ENCODE measurements around the gene MORC1.

Gene MORC1

DNA sequence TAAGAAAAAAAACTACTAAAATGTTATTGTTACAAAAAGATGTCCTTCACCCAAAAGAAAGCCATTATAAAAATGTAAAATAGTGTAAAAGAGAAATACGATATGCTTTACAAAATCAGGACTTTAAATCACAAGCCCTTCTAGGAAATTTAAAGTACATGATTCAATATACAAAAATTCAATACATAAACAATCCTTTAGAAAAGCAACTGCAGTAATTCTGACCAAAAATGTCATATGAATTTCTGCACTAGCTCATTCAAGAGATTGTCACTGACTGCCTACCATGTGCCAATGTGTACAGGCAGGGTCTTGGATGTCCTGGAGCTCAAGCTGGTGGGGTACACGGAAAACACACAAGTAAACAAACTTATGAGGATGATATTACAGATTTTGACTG lies 2.5 kb downstream of the MORC1 start:
- Histone ChIP-seq H3K9me3 (ENCODE audit: control insufficient read depth, low read length) (no peaks in the 10 kb centered on the region), H3K36me3 (ENCODE audit: control insufficient read depth in 1 of 2, insufficient read depth in 2 of 2, low read depth in 1 of 2, low read length in 2 of 2) (no peaks in the 10 kb centered on the region), H3K4me1 (ENCODE audit: control insufficient read depth, insufficient read depth, low read depth, low read length) (no peaks in the 10 kb centered on the region), H3K27me3 (ENCODE audit: control insufficient read depth in 1 of 2, insufficient read depth in 1 of 2, low read length in 2 of 2) (no peaks in the 10 kb centered on the region), H3K27ac (ENCODE audit: low read length, poor library complexity, severe bottlenecking) (no peak overlapping the region), H3K4me2 (ENCODE audit: low read length, poor library complexity, severe bottlenecking) (no peak overlapping the region), H3K79me1 (replicated peaks; ENCODE audit: low read length, poor library complexity, severe bottlenecking) (no peaks in the 10 kb centered on the region), H3K18ac (ENCODE audit: low read depth in 1 of 2, low read length in 2 of 2) (no peak overlapping the region), H3K14ac (ENCODE audit: low read length in 2 of 2) (no peak overlapping the region), H2BK12ac (ENCODE audit: low read length in 2 of 2) (no peak overlapping the region), H4K91ac (ENCODE audit: low read length) (no peak overlapping the region), H3K4me3 (ENCODE audit: insufficient read depth in 1 of 2, low read depth in 1 of 2, low read length in 2 of 2) (no peak overlapping the region), H3K9ac (ENCODE audit: low read length) (no peak overlapping the region), H2BK5ac (ENCODE audit: low read depth, low read length, poor library complexity, severe bottlenecking) (no peak overlapping the region), H2AFZ (ENCODE audit: low read depth, low read length) (no peak overlapping the region), H3K4ac (ENCODE audit: low read depth in 1 of 2, low read length in 2 of 2) (no peak overlapping the region), H2BK15ac (ENCODE audit: low read depth, poor library complexity, severe bottlenecking) (no peak overlapping the region), H4K8ac (ENCODE audit: low read length) (no peak overlapping the region), H2AK5ac (ENCODE audit: low read length, severe bottlenecking) (no peak overlapping the region), H3K23ac (ENCODE audit: low read length in 2 of 2) (no peak overlapping the region), H2BK120ac (ENCODE audit: low read depth, low read length) (no peak overlapping the region)
- DNase-seq: peak; percentile 38
- WGBS: 63% methylated on average over 1 of the region's 2 CpGs

DNA sequence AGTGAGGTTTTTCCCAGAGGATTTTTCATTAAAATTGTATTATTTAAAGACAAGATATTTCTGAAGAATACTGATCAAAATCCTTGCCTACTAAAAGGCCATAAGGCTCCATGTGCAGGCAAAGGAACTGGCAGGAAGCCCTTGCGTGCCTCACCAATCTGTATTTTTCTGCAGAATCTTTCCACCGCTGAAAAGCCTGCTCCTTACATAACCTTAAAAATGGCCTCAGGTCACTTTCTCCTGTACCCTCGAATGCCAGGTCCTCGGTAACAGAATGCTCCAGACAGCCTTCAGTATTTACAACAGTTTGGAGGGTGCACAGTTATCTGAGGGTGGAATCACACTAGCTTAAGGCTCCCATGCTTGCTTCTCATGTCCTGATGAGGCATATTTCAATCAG lies 3.2 kb downstream of the MORC1 start:
- Histone ChIP-seq H2BK120ac (ENCODE audit: low read depth, low read length) (no peak overlapping the region), H3K4ac (ENCODE audit: low read depth in 1 of 2, low read length in 2 of 2) (no peak overlapping the region), H2BK15ac (ENCODE audit: low read depth, poor library complexity, severe bottlenecking) (no peak overlapping the region), H3K18ac (ENCODE audit: low read depth in 1 of 2, low read length in 2 of 2) (peak overlapping the region in 1 of 2 experiments; percentile 62), H3K9me3 (ENCODE audit: control insufficient read depth, low read length) (no peaks in the 10 kb centered on the region), H3K4me1 (ENCODE audit: control insufficient read depth, insufficient read depth, low read depth, low read length) (no peaks in the 10 kb centered on the region), H3K36me3 (ENCODE audit: control insufficient read depth in 1 of 2, insufficient read depth in 2 of 2, low read depth in 1 of 2, low read length in 2 of 2) (no peaks in the 10 kb centered on the region), H2AK5ac (ENCODE audit: low read length, severe bottlenecking) (no peak overlapping the region), H3K27me3 (ENCODE audit: control insufficient read depth in 1 of 2, insufficient read depth in 1 of 2, low read length in 2 of 2) (no peaks in the 10 kb centered on the region), H2AFZ (ENCODE audit: low read depth, low read length) (no peak overlapping the region), H3K79me1 (replicated peaks; ENCODE audit: low read length, poor library complexity, severe bottlenecking) (no peaks in the 10 kb centered on the region), H3K23ac (ENCODE audit: low read length in 2 of 2) (no peak overlapping the region), H4K91ac (ENCODE audit: low read length) (no peak overlapping the region), H3K4me2 (ENCODE audit: low read length, poor library complexity, severe bottlenecking) (no peak overlapping the region), H2BK12ac (ENCODE audit: low read length in 2 of 2) (no peak overlapping the region), H3K27ac (ENCODE audit: low read length, poor library complexity, severe bottlenecking) (no peak overlapping the region), H2BK5ac (ENCODE audit: low read depth, low read length, poor library complexity, severe bottlenecking) (no peak overlapping the region), H3K4me3 (ENCODE audit: insufficient read depth in 1 of 2, low read depth in 1 of 2, low read length in 2 of 2) (no peak overlapping the region), H3K14ac (ENCODE audit: low read length in 2 of 2) (peak overlapping the region in 1 of 2 experiments; percentile 60), H4K8ac (ENCODE audit: low read length) (no peak overlapping the region), H3K9ac (ENCODE audit: low read length) (no peak overlapping the region)
- DNase-seq: no peak
- 97% methylated on average over 4 of the region's 4 CpGs for WGBS

GRCh38 chr3:109112946-109113760 lies 4.8 kb downstream of the MORC1 start:
- Histone ChIP-seq H2BK5ac (ENCODE audit: low read depth, low read length, poor library complexity, severe bottlenecking) (no peak overlapping the region), H3K79me1 (replicated peaks; ENCODE audit: low read length, poor library complexity, severe bottlenecking) (no peaks in the 10 kb centered on the region), H2AK5ac (ENCODE audit: low read length, severe bottlenecking) (no peak overlapping the region), H3K4me1 (ENCODE audit: control insufficient read depth, insufficient read depth, low read depth, low read length) (no peaks in the 10 kb centered on the region), H3K9ac (ENCODE audit: low read length) (no peak overlapping the region), H3K9me3 (ENCODE audit: control insufficient read depth, low read length) (no peaks in the 10 kb centered on the region), H3K18ac (ENCODE audit: low read depth in 1 of 2, low read length in 2 of 2) (no peak overlapping the region), H2BK15ac (ENCODE audit: low read depth, poor library complexity, severe bottlenecking) (no peak overlapping the region), H4K8ac (ENCODE audit: low read length) (no peak overlapping the region), H3K4me3 (ENCODE audit: insufficient read depth in 1 of 2, low read depth in 1 of 2, low read length in 2 of 2) (no peak overlapping the region), H3K27ac (ENCODE audit: low read length, poor library complexity, severe bottlenecking) (no peak overlapping the region), H3K4ac (ENCODE audit: low read depth in 1 of 2, low read length in 2 of 2) (no peak overlapping the region), H4K91ac (ENCODE audit: low read length) (no peak overlapping the region), H2BK120ac (ENCODE audit: low read depth, low read length) (no peak overlapping the region), H3K36me3 (ENCODE audit: control insufficient read depth in 1 of 2, insufficient read depth in 2 of 2, low read depth in 1 of 2, low read length in 2 of 2) (no peaks in the 10 kb centered on the region), H2BK12ac (ENCODE audit: low read length in 2 of 2) (no peak overlapping the region), H3K27me3 (ENCODE audit: control insufficient read depth in 1 of 2, insufficient read depth in 1 of 2, low read length in 2 of 2) (no peaks in the 10 kb centered on the region), H3K23ac (ENCODE audit: low read length in 2 of 2) (no peak overlapping the region), H2AFZ (ENCODE audit: low read depth, low read length) (no peak overlapping the region), H3K4me2 (ENCODE audit: low read length, poor library complexity, severe bottlenecking) (no peak overlapping the region), H3K14ac (ENCODE audit: low read length in 2 of 2) (no peak overlapping the region)
- WGBS: 72% methylated on average over 4 of the region's 4 CpGs
- no peak for DNase-seq

- Histone ChIP-seq H4K91ac (ENCODE audit: low read length) (no peak overlapping the region), H3K36me3 (ENCODE audit: control insufficient read depth in 1 of 2, insufficient read depth in 2 of 2, low read depth in 1 of 2, low read length in 2 of 2) (no peaks in the 10 kb centered on the region), H3K9ac (ENCODE audit: low read length) (no peak overlapping the region), H2BK5ac (ENCODE audit: low read depth, low read length, poor library complexity, severe bottlenecking) (no peak overlapping the region), H3K4me3 (ENCODE audit: insufficient read depth in 1 of 2, low read depth in 1 of 2, low read length in 2 of 2) (no peak overlapping the region), H3K4me1 (ENCODE audit: control insufficient read depth, insufficient read depth, low read depth, low read length) (no peaks in the 10 kb centered on the region), H2BK15ac (ENCODE audit: low read depth, poor library complexity, severe bottlenecking) (no peak overlapping the region), H2AFZ (ENCODE audit: low read depth, low read length) (no peak overlapping the region), H3K27me3 (ENCODE audit: control insufficient read depth in 1 of 2, insufficient read depth in 1 of 2, low read length in 2 of 2) (no peaks in the 10 kb centered on the region), H2BK120ac (ENCODE audit: low read depth, low read length) (no peak overlapping the region), H3K4ac (ENCODE audit: low read depth in 1 of 2, low read length in 2 of 2) (no peak overlapping the region), H3K18ac (ENCODE audit: low read depth in 1 of 2, low read length in 2 of 2) (no peak overlapping the region), H2AK5ac (ENCODE audit: low read length, severe bottlenecking) (no peak overlapping the region), H3K4me2 (ENCODE audit: low read length, poor library complexity, severe bottlenecking) (no peak overlapping the region), H4K8ac (ENCODE audit: low read length) (no peak overlapping the region), H3K79me1 (replicated peaks; ENCODE audit: low read length, poor library complexity, severe bottlenecking) (no peaks in the 10 kb centered on the region), H3K9me3 (ENCODE audit: control insufficient read depth, low read length) (no peaks in the 10 kb centered on the region), H2BK12ac (ENCODE audit: low read length in 2 of 2) (no peak overlapping the region), H3K14ac (ENCODE audit: low read length in 2 of 2) (no peak overlapping the region), H3K23ac (ENCODE audit: low read length in 2 of 2) (no peak overlapping the region), H3K27ac (ENCODE audit: low read length, poor library complexity, severe bottlenecking) (no peak overlapping the region)
- no peak for DNase-seq
- 100% methylated on average over 4 of the region's 4 CpGs for WGBS
These were observed 8.4 kb downstream of the MORC1 start for GRCh38 chr3:109109574-109109973.
